Calu3 (cell line): ENCODE data around the gene ISY1. TPM values are rescaled to one million over a fixed set of nuclear protein-coding genes. Genes with fewer than 3 reads are reported as not detected.

ENCODE experiments used
- BruUV-seq: library from RNA; stranded (reverse); fragments of 400-500 nt; replicated peaks from 2 replicates; lab custom pipeline; 2021; lab: Mats Ljungman, UMichigan
- CTCF ChIA-PET: fragments of 300-600 bp; sonication (Branson Sonifier 250); formaldehyde crosslinking; loops from one replicate; lab custom pipeline; 2022; ENCODE audit warnings: antibody characterized with exemption; lab: Charles Lee
- DNase-seq: peaks from one replicate; pipeline ENCODE4 v3.0.0; 2022
- H3K27ac Mint-ChIP-seq: one replicate; pipeline ENCODE4 v1.8.0; 2022; ENCODE audit warnings: mixed read lengths; ENCODE audit not compliant: unreplicated experiment
- H3K27me3 Mint-ChIP-seq: one replicate; pipeline ENCODE4 v1.8.0; 2022; ENCODE audit warnings: mixed read lengths; ENCODE audit not compliant: unreplicated experiment
- H3K36me3 Mint-ChIP-seq: one replicate; pipeline ENCODE4 v1.8.0; 2022; ENCODE audit warnings: mild to moderate bottlenecking, moderate library complexity, mixed read lengths; ENCODE audit not compliant: insufficient read depth, unreplicated experiment
- H3K4me1 Mint-ChIP-seq: one replicate; pipeline ENCODE4 v1.8.0; 2022; ENCODE audit warnings: mild to moderate bottlenecking, low read depth, mixed read lengths; ENCODE audit not compliant: unreplicated experiment
- H3K4me3 Mint-ChIP-seq: one replicate; pipeline ENCODE4 v1.8.0; 2022; ENCODE audit warnings: mild to moderate bottlenecking, low read depth, moderate library complexity, mixed read lengths; ENCODE audit not compliant: unreplicated experiment
- H3K9me3 Mint-ChIP-seq: one replicate; pipeline ENCODE4 v1.8.0; 2022; ENCODE audit warnings: low read depth, mixed read lengths; ENCODE audit not compliant: unreplicated experiment
- CTCF ChIP-seq: fragments of 200-600 bp; IDR thresholded peaks from one replicate; pipeline ENCODE4 v1.8.0; 2022; ENCODE audit warnings: antibody characterized with exemption; ENCODE audit not compliant: unreplicated experiment
- intact Hi-C: fragments of 100-400 bp; cut with micrococcal nuclease; formaldehyde crosslinking; loops from one replicate; pipeline ENCODE4 v1.10.0; 2022; ENCODE audit not compliant: unreplicated experiment
- total RNA-seq: library from RNA; stranded (reverse); gene quantifications from 2 replicates; pipeline ENCODE4 v1.2.3, GENCODE V29; 2022

The ISY1 gene
- total RNA-seq, 1 experiment from 2014 or later: 77.0 TPM

GRCh38 chr3:129120254-129121004 is 40.4 kb downstream of the ISY1 start:
- peaks cover 33% of the 10 kb centered on the region for H3K36me3 Mint-ChIP-seq
- peaks cover 55% of the 10 kb centered on the region for H3K4me1 Mint-ChIP-seq
- H3K27ac Mint-ChIP-seq: peak overlapping the region; percentile 27
- BruUV-seq: TSS peak; percentile 26
- intact Hi-C loops: loop anchor here (1.0 to 5.0 kb wide), 2 partner anchors 68 to 129 kb away; partner anchors contain the start of gene COPG1
- H3K4me3 Mint-ChIP-seq: peak overlapping the region; percentile 69
- TF ChIP-seq CTCF: no peak
- H3K9me3 Mint-ChIP-seq: no peaks in the 10 kb centered on the region
- CTCF ChIA-PET: interaction anchor here (0.6 to 4.0 kb wide), 11 partner anchors 14 to 242 kb away, joined by 3 to 30 read pairs (median 6); no protein-coding TSS in a partner anchor
- DNase-seq: peak; percentile 94
- no peaks in the 10 kb centered on the region for H3K27me3 Mint-ChIP-seq

GRCh38 chr3:129119365-129120100 is 41.3 kb downstream of the ISY1 start:
- CTCF ChIA-PET: interaction anchor here (0.5 to 3.3 kb wide), 8 partner anchors 19 to 1544 kb away, joined by 3 to 19 read pairs (median 5); no protein-coding TSS in a partner anchor
- peak; percentile 52 for DNase-seq
- H3K36me3 Mint-ChIP-seq: peaks cover 32% of the 10 kb centered on the region
- TF ChIP-seq CTCF: no peak
- peak overlapping the region; percentile 27 for H3K27ac Mint-ChIP-seq
- peaks cover 55% of the 10 kb centered on the region for H3K4me1 Mint-ChIP-seq
- H3K9me3 Mint-ChIP-seq: no peaks in the 10 kb centered on the region
- BruUV-seq: no TSS peak
- intact Hi-C loops: loop anchor here (1.0 to 5.0 kb wide), 2 partner anchors 67 to 130 kb away; partner anchors contain the start of gene COPG1
- no peaks in the 10 kb centered on the region for H3K27me3 Mint-ChIP-seq
- H3K4me3 Mint-ChIP-seq: peak overlapping the region; percentile 69

- no peaks in the 10 kb centered on the region for H3K27me3 Mint-ChIP-seq
- BruUV-seq: no TSS peak
- intact Hi-C loops: no loop called here
- CTCF ChIA-PET: interaction anchor here (0.5 to 3.3 kb wide), 6 partner anchors 18 to 644 kb away, joined by 4 to 19 read pairs (median 8); no protein-coding TSS in a partner anchor
- H3K27ac Mint-ChIP-seq: no peak overlapping the region
- H3K4me3 Mint-ChIP-seq: peak overlapping the region; percentile 69
- TF ChIP-seq CTCF: no peak
- peaks cover 55% of the 10 kb centered on the region for H3K4me1 Mint-ChIP-seq
- H3K9me3 Mint-ChIP-seq: no peaks in the 10 kb centered on the region
- no peak for DNase-seq
- H3K36me3 Mint-ChIP-seq: peaks cover 32% of the 10 kb centered on the region
These were observed 42.1 kb downstream of the ISY1 start for GRCh38 chr3:129118745-129119144.

- peaks cover 31% of the 10 kb centered on the region for H3K36me3 Mint-ChIP-seq
- no peaks in the 10 kb centered on the region for H3K27me3 Mint-ChIP-seq
- BruUV-seq: no TSS peak
- intact Hi-C loops: no loop called here
- H3K27ac Mint-ChIP-seq: no peak overlapping the region
- TF ChIP-seq CTCF: no peak
- no peak overlapping the region for H3K4me3 Mint-ChIP-seq
- CTCF ChIA-PET: interaction anchor here (0.7 kb wide), 1 partner anchor 147 kb away, joined by 5 read pairs; no protein-coding TSS in a partner anchor
- no peaks in the 10 kb centered on the region for H3K9me3 Mint-ChIP-seq
- DNase-seq: no peak
- H3K4me1 Mint-ChIP-seq: peaks cover 42% of the 10 kb centered on the region
These were observed 43.7 kb downstream of the ISY1 start for GRCh38 chr3:129117134-129117533.
